HG03457 (cell line): Measurements from ENCODE around the gene CDH7.

Experiments
- ATAC-seq: cut with Tn5 transposase; IDR thresholded peaks from one replicate; pipeline ENCODE4 v1.9.1; 2021; ENCODE audit warnings: moderate number of reproducible peaks; ENCODE audit not compliant: unreplicated experiment

Gene CDH7

GRCh38 chr18:65762556-65762955 is 11.7 kb downstream of the CDH7 start:
- no peak for ATAC-seq

GRCh38 chr18:65767406-65767805 is 16.6 kb downstream of the CDH7 start:
- no peak for ATAC-seq

- ATAC-seq = no peak
Observed at GRCh38 chr18:65768120-65768778, 17.4 kb downstream of the CDH7 start.

GRCh38 chr18:65769652-65770051 is 18.8 kb downstream of the CDH7 start:
- ATAC-seq = no peak

- no peak for ATAC-seq
Observed at GRCh38 chr18:65786474-65786873, 35.7 kb downstream of the CDH7 start.

- ATAC-seq = no peak
Observed at GRCh38 chr18:65788373-65788772, 37.6 kb downstream of the CDH7 start.

- ATAC-seq = no peak
Observed at GRCh38 chr18:65790604-65791003, 39.8 kb downstream of the CDH7 start.

- no peak for ATAC-seq
Observed at GRCh38 chr18:65791719-65792118, 40.9 kb downstream of the CDH7 start.

GRCh38 chr18:65792456-65793074 is 41.8 kb downstream of the CDH7 start:
- no peak for ATAC-seq

- ATAC-seq = no peak
Observed at GRCh38 chr18:65808759-65809158, 57.9 kb downstream of the CDH7 start.

GRCh38 chr18:65811307-65811706 is 60.5 kb downstream of the CDH7 start:
- ATAC-seq = no peak

- ATAC-seq = no peak
Observed at GRCh38 chr18:65815506-65815905, 64.7 kb downstream of the CDH7 start.

GRCh38 chr18:65817178-65817577 is 66.4 kb downstream of the CDH7 start:
- ATAC-seq = no peak

- no peak for ATAC-seq
Observed at GRCh38 chr18:65821911-65822310, 71.1 kb downstream of the CDH7 start.

- no peak for ATAC-seq
Observed at GRCh38 chr18:65822826-65823225, 72.0 kb downstream of the CDH7 start.

GRCh38 chr18:65827444-65827843 is 76.6 kb downstream of the CDH7 start:
- no peak for ATAC-seq

GRCh38 chr18:65835881-65836280 is 85.1 kb downstream of the CDH7 start:
- ATAC-seq = no peak

GRCh38 chr18:65846107-65846506 is 95.3 kb downstream of the CDH7 start:
- no peak for ATAC-seq

- ATAC-seq = no peak
Observed at GRCh38 chr18:65852273-65852672, 101.5 kb downstream of the CDH7 start.

GRCh38 chr18:65859075-65859474 is 108.3 kb downstream of the CDH7 start:
- no peak for ATAC-seq

GRCh38 chr18:65869527-65869926 is 118.7 kb downstream of the CDH7 start:
- no peak for ATAC-seq

- ATAC-seq = no peak
Observed at GRCh38 chr18:65876310-65876709, 125.5 kb downstream of the CDH7 start.

- ATAC-seq = no peak
Observed at GRCh38 chr18:65897292-65897691, 146.5 kb downstream of the CDH7 start.
